Fibroblast of lung (primary cell): Measurements from ENCODE around the gene PRICKLE1. TPM values are rescaled to one million over a fixed set of nuclear protein-coding genes. Genes with fewer than 3 reads are reported as not detected.

ENCODE experiments used
- DNase-seq, 2 donors: peaks; one replicate each; pipeline versions ENCODE4 v3.0.0 to v3.0.0-alpha.2; 2010; ENCODE audit warnings: low read depth in 2 of 2
- H2AFZ ChIP-seq: 2 replicates; pipeline ENCODE4 v1.5.1; 2012; ENCODE audit warnings: low read length, control low read depth, inconsistent platforms
- H3K27ac ChIP-seq: 2 replicates; pipeline ENCODE4 v1.5.1; 2011; ENCODE audit warnings: low read length, control low read depth; ENCODE audit not compliant: insufficient read depth
- H3K27me3 ChIP-seq: 2 replicates; pipeline ENCODE4 v1.5.1; 2011; ENCODE audit warnings: mild to moderate bottlenecking, low read length; ENCODE audit not compliant: control insufficient read depth, insufficient read depth
- H3K36me3 ChIP-seq: 2 replicates; pipeline ENCODE4 v1.5.1; 2011; ENCODE audit warnings: low read length; ENCODE audit not compliant: control insufficient read depth, insufficient read depth
- H3K4me1 ChIP-seq: 2 replicates; pipeline ENCODE4 v1.5.1; 2011; ENCODE audit warnings: low read length; ENCODE audit not compliant: control insufficient read depth, insufficient read depth; ENCODE audit errors: extremely low read depth
- H3K4me2 ChIP-seq: 2 replicates; pipeline ENCODE4 v1.5.1; 2011; ENCODE audit warnings: low read length, control low read depth; ENCODE audit not compliant: insufficient read depth; ENCODE audit errors: extremely low read depth
- H3K4me3 ChIP-seq, 4 experiments: fragments of 200-600 bp in 1 of 4; sonication (generic) in 1 of 4; replicated peaks in 1 of 4; 2 replicates each; pipeline ENCODE4 v1.5.1; 2011 to 2016; ENCODE audit warnings: low read length in 4 of 4, low read depth in 3 of 4, mild to moderate bottlenecking in 3 of 4, control low read depth in 2 of 4, inconsistent platforms in 1 of 4, mixed read lengths in 1 of 4; ENCODE audit not compliant: insufficient read depth in 1 of 4; ENCODE audit errors: control extremely low read depth in 1 of 4
- H3K79me2 ChIP-seq: 2 replicates; pipeline ENCODE4 v1.5.1; 2012; ENCODE audit warnings: mild to moderate bottlenecking, low read length, inconsistent platforms; ENCODE audit not compliant: control insufficient read depth, insufficient read depth
- H3K9ac ChIP-seq: 2 replicates; pipeline ENCODE4 v1.5.1; 2011; ENCODE audit warnings: mild to moderate bottlenecking, low read length, control low read depth; ENCODE audit not compliant: insufficient read depth
- H3K9me3 ChIP-seq: 2 replicates; pipeline ENCODE4 v1.5.1; 2012; ENCODE audit warnings: low read depth, low read length; ENCODE audit not compliant: control insufficient read depth, insufficient read depth
- H4K20me1 ChIP-seq: 2 replicates; pipeline ENCODE4 v1.5.1; 2011; ENCODE audit warnings: low read length; ENCODE audit not compliant: control insufficient read depth, insufficient read depth; ENCODE audit errors: extremely low read depth
- CTCF ChIP-seq, 2 donors: IDR thresholded peaks in 1 of 2; conservative IDR thresholded peaks in 1 of 2; 1 replicate in 1 of 2; 2 replicates in 1 of 2; pipeline ENCODE4 v1.5.1; 2011 to 2012; ENCODE audit warnings: low read length in 2 of 2, control low read depth in 1 of 2, inconsistent platforms in 1 of 2, low read depth in 1 of 2, mild to moderate bottlenecking in 1 of 2
- EZH2 ChIP-seq: IDR thresholded peaks from 2 replicates; pipeline ENCODE4 v1.5.1; 2012; ENCODE audit warnings: low read length, control low read depth, mild to moderate bottlenecking; ENCODE audit errors: missing control alignments
- polyA plus RNA-seq, 2 donors: library from polyadenylated mRNA; depleted of rRNA in 1 of 2; stranded (reverse) in 1 of 2; unstranded in 1 of 2; fragments of >200 nt; gene quantifications; 2 replicates each; pipeline ENCODE4 v1.2.1, GENCODE V29; 2011 to 2012; ENCODE audit warnings: missing spikeins in 1 of 2
- total RNA-seq: library from RNA; depleted of rRNA; stranded (reverse); fragments of >200 nt; gene quantifications from 2 replicates; pipeline ENCODE4 v1.2.1, GENCODE V29; 2014

The PRICKLE1 gene
- total and polyA plus RNA-seq, 2 donors (not counting 1 experiment from before 2014, with no cell fraction given) = 3.4 to 9.6 TPM

- Histone ChIP-seq H3K4me1 (no peaks in the 10 kb centered on the region), H3K79me2 (no peaks in the 10 kb centered on the region), H4K20me1 (no peaks in the 10 kb centered on the region), H3K36me3 (no peaks in the 10 kb centered on the region), H3K9ac (no peak overlapping the region), H3K27ac (no peak overlapping the region), H3K9me3 (no peaks in the 10 kb centered on the region), H3K4me2 (no peak overlapping the region), H2AFZ (no peak overlapping the region), H3K4me3 (no peak overlapping the region), H3K27me3 (no peaks in the 10 kb centered on the region)
- DNase-seq = no peak
- TF ChIP-seq CTCF (conservative IDR thresholded peaks at IDR 0.05 in 1 of 2, IDR thresholded peaks at IDR 0.05 in 1 of 2; ENCODE audit: low read depth in 1 of 2, low read length in 2 of 2) (no peak), EZH2 (no peak)
Observed at GRCh38 chr12:42495244-42495643, 94.3 kb downstream of the PRICKLE1 start.

GRCh38 chr12:42492267-42492666 is 97.3 kb downstream of the PRICKLE1 start:
- Histone ChIP-seq H3K36me3 (no peaks in the 10 kb centered on the region), H3K4me1 (no peaks in the 10 kb centered on the region), H3K27ac (no peak overlapping the region), H3K9me3 (no peaks in the 10 kb centered on the region), H3K79me2 (no peaks in the 10 kb centered on the region), H3K4me3 (no peak overlapping the region), H2AFZ (no peak overlapping the region), H4K20me1 (no peaks in the 10 kb centered on the region), H3K4me2 (no peak overlapping the region), H3K27me3 (no peaks in the 10 kb centered on the region), H3K9ac (no peak overlapping the region)
- no peak for DNase-seq
- TF ChIP-seq CTCF (conservative IDR thresholded peaks at IDR 0.05 in 1 of 2, IDR thresholded peaks at IDR 0.05 in 1 of 2; ENCODE audit: low read depth in 1 of 2, low read length in 2 of 2) = no peak

- H3K36me3 ChIP-seq = no peaks in the 10 kb centered on the region
- no peaks in the 10 kb centered on the region for H3K4me1 ChIP-seq
- no peak for DNase-seq
- no peak overlapping the region for H3K27ac ChIP-seq
- H2AFZ ChIP-seq = no peak overlapping the region
- H3K9ac ChIP-seq = no peak overlapping the region
- no peak overlapping the region for H3K4me3 ChIP-seq
- H4K20me1 ChIP-seq = no peaks in the 10 kb centered on the region
- no peak overlapping the region for H3K4me2 ChIP-seq
- H3K27me3 ChIP-seq = no peaks in the 10 kb centered on the region
- TF ChIP-seq EZH2 (no peak), CTCF (conservative IDR thresholded peaks at IDR 0.05 in 1 of 2, IDR thresholded peaks at IDR 0.05 in 1 of 2; ENCODE audit: low read depth in 1 of 2, low read length in 2 of 2) (no peak)
- no peaks in the 10 kb centered on the region for H3K9me3 ChIP-seq
- H3K79me2 ChIP-seq = no peaks in the 10 kb centered on the region
Observed at GRCh38 chr12:42490261-42490842, 99.2 kb downstream of the PRICKLE1 start.
